Measurements from ENCODE around the gene OR5J2.

Gene OR5J2

DNA sequence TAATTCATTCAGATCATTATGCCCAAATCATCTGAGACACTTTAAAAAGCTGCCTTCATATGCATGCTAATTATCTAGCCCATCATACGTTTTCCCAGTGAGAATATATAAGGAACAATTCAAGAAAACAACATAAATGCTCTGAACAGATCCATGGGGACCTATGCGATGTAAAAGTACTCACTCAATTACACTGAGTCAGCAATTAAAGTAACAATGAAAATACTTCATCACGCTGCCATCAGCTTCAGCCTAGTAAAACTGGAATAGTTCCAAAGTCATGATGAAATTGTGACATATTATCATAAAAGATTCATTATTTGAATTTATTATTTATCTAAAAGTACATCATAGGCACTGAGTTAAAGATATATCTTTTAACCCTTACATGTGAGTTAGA is 12.6 kb upstream of the OR5J2 start:
- TF ChIP-seq EP300 (IDR thresholded peaks at IDR 0.05; ENCODE audit: borderline replicate concordance) (no peak), CREB1 (IDR thresholded peaks at IDR 0.05; ENCODE audit: low read depth) (no peak), TAF1 (IDR thresholded peaks at IDR 0.05; ENCODE audit: low read depth) (no peak), NFIC (IDR thresholded peaks at IDR 0.05) (no peak), ZBTB7A (IDR thresholded peaks at IDR 0.05; ENCODE audit: low read depth) (no peak), TCF12 (IDR thresholded peaks at IDR 0.05; ENCODE audit: low read depth) (no peak), CEBPB (IDR thresholded peaks at IDR 0.05) (no peak), EGR1 (IDR thresholded peaks at IDR 0.05) (no peak), YY1 (IDR thresholded peaks at IDR 0.05; ENCODE audit: low read depth) (no peak), FOXM1 (IDR thresholded peaks at IDR 0.05; ENCODE audit: borderline replicate concordance, low read depth) (no peak)
- TF ChIP-seq, protein P1, sequence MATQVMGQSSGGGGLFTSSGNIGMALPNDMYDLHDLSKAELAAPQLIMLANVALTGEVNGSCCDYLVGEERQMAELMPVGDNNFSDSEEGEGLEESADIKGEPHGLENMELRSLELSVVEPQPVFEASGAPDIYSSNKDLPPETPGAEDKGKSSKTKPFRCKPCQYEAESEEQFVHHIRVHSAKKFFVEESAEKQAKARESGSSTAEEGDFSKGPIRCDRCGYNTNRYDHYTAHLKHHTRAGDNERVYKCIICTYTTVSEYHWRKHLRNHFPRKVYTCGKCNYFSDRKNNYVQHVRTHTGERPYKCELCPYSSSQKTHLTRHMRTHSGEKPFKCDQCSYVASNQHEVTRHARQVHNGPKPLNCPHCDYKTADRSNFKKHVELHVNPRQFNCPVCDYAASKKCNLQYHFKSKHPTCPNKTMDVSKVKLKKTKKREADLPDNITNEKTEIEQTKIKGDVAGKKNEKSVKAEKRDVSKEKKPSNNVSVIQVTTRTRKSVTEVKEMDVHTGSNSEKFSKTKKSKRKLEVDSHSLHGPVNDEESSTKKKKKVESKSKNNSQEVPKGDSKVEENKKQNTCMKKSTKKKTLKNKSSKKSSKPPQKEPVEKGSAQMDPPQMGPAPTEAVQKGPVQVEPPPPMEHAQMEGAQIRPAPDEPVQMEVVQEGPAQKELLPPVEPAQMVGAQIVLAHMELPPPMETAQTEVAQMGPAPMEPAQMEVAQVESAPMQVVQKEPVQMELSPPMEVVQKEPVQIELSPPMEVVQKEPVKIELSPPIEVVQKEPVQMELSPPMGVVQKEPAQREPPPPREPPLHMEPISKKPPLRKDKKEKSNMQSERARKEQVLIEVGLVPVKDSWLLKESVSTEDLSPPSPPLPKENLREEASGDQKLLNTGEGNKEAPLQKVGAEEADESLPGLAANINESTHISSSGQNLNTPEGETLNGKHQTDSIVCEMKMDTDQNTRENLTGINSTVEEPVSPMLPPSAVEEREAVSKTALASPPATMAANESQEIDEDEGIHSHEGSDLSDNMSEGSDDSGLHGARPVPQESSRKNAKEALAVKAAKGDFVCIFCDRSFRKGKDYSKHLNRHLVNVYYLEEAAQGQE (IDR thresholded peaks at IDR 0.05; ENCODE audit: low read depth): no peak

DNA sequence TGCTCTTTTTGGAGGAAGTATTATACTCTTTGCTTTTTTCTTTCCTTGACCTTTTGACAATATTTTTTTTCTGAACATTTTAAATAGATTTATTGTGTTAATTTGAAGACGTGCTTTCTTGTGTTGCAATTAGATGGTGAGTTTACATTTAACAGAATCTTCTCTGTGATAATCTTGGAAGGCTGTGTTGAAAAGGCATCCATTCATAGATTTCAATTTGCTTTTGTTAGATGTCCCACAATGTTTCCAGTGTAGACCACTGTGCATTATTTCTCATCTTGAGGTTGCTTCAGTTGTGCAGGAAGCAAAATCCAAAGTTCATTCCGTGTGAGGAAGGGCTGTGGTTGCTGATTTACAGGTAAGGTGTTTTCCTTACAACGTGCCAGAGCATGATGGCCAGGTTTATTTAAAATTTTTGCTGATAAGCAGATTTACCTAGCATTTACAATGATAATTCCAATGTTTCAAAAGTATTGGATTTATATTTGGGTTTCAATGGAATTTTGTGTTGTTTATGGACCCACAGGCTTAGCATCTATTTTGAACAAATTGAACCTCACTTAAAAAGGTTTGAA is 4.1 kb upstream of the OR5J2 start:
- no peak for TF ChIP-seq ZBTB7A (IDR thresholded peaks at IDR 0.05; ENCODE audit: low read depth)

DNA sequence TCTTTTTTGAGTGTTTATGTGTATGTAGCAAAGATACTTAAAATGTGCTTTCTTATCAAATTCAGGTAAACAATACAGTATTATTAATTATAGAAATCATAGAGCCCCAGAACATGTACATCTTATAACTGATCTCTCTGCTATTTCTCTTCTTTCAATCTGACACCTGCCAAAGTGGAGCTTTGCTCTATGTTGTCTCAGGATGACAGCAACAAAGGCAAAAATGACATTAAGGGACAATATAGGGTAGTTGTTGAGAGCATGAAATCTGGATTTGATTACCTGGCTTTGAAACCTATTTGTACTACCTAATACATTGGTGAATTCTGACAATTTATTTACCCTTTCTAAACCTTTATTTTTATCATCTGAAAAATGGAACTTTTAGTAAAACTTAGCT is 7.0 kb downstream of the OR5J2 start:
- TF ChIP-seq, protein P2, sequence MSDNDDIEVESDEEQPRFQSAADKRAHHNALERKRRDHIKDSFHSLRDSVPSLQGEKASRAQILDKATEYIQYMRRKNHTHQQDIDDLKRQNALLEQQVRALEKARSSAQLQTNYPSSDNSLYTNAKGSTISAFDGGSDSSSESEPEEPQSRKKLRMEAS (IDR thresholded peaks at IDR 0.05): no peak
- TF ChIP-seq CREB1 (IDR thresholded peaks at IDR 0.05; ENCODE audit: low read depth): no peak
- TF ChIP-seq EGR1 (IDR thresholded peaks at IDR 0.05): no peak
- TF ChIP-seq FOXM1 (IDR thresholded peaks at IDR 0.05; ENCODE audit: borderline replicate concordance, low read depth): no peak
- no peak for TF ChIP-seq TCF12 (IDR thresholded peaks at IDR 0.05; ENCODE audit: low read depth)
- TF ChIP-seq TAF1 (IDR thresholded peaks at IDR 0.05; ENCODE audit: low read depth): no peak
- no peak for TF ChIP-seq RAD21 (IDR thresholded peaks at IDR 0.05; ENCODE audit: low read depth)
- no peak for TF ChIP-seq ZBTB7A (IDR thresholded peaks at IDR 0.05; ENCODE audit: low read depth)
- TF ChIP-seq CEBPB (IDR thresholded peaks at IDR 0.05): no peak
- no peak for TF ChIP-seq TEAD4 (IDR thresholded peaks at IDR 0.05)
- no peak for TF ChIP-seq YY1 (IDR thresholded peaks at IDR 0.05; ENCODE audit: low read depth)
- TF ChIP-seq, protein P3, sequence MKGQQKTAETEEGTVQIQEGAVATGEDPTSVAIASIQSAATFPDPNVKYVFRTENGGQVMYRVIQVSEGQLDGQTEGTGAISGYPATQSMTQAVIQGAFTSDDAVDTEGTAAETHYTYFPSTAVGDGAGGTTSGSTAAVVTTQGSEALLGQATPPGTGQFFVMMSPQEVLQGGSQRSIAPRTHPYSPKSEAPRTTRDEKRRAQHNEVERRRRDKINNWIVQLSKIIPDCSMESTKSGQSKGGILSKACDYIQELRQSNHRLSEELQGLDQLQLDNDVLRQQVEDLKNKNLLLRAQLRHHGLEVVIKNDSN (IDR thresholded peaks at IDR 0.05): no peak
- no peak for TF ChIP-seq EP300 (IDR thresholded peaks at IDR 0.05; ENCODE audit: borderline replicate concordance)
- TF ChIP-seq, protein P1 (IDR thresholded peaks at IDR 0.05; ENCODE audit: low read depth): no peak
- no peak for TF ChIP-seq NFIC (IDR thresholded peaks at IDR 0.05)

DNA sequence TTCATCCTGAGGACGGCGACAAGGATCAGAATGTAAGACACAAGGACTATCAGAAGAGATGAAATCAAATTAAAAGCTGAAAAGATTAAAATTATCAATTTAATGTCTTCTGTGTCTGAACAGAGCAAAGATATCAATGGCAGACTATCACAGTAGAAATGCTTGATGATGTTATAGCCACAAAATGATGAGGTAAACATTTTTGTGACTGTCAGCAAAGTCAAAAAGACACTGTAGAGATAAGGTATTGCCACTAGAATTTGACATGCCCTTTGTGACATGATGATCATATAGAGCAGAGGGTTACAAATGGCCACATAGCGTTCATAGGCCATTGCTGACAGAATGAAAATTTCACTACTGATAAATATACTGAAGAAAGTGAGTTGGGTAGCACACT is 12.2 kb downstream of the OR5J2 start:
- TF ChIP-seq NFIC (IDR thresholded peaks at IDR 0.05) (no peak), RAD21 (IDR thresholded peaks at IDR 0.05; ENCODE audit: low read depth) (no peak)

DNA sequence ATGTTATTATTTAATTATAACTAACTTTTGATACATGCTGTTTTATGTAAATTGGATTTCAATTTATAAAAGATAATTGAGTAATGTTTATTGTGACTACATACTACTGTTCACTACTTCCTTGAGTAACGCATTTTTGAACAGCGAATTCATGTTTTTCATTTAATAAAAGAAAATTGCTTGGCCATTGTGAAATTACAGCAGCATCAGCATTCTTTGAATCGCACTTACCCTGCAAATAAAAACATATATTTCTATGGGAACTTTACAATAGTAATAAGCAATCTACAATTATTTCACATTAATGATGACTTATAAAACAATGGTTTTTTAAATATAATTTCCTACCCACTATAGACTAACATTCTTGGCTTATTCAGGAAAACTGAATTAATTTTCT is 20.3 kb downstream of the OR5J2 start:
- TF ChIP-seq YY1 (IDR thresholded peaks at IDR 0.05; ENCODE audit: low read depth) (no peak), CEBPB (IDR thresholded peaks at IDR 0.05) (no peak), RAD21 (IDR thresholded peaks at IDR 0.05; ENCODE audit: low read depth) (no peak), TEAD4 (IDR thresholded peaks at IDR 0.05) (no peak), NFIC (IDR thresholded peaks at IDR 0.05) (no peak), EGR1 (IDR thresholded peaks at IDR 0.05) (no peak), ZBTB7A (IDR thresholded peaks at IDR 0.05; ENCODE audit: low read depth) (no peak), FOXM1 (IDR thresholded peaks at IDR 0.05; ENCODE audit: borderline replicate concordance, low read depth) (no peak), TCF12 (IDR thresholded peaks at IDR 0.05; ENCODE audit: low read depth) (no peak), TAF1 (IDR thresholded peaks at IDR 0.05; ENCODE audit: low read depth) (no peak)
- TF ChIP-seq, protein P2 (IDR thresholded peaks at IDR 0.05): no peak
- TF ChIP-seq, protein P1 (IDR thresholded peaks at IDR 0.05; ENCODE audit: low read depth): no peak
